Activated CD4-positive, alpha-beta T cell treated with anti-CD3 and anti-CD28 coated beads for 4 hours (primary cell): ENCODE measurements around the gene SUMO1.
"Not testable (repeated sequence)": the region's sequence is repeated elsewhere in the genome, so short reads cannot be mapped to it uniquely, and the experiment has no call there.

Experiments used
- DNase-seq, 2 donors: peaks; one replicate each; pipeline ENCODE4 v3.0.0-alpha.2; 2020

The SUMO1 gene

GRCh38 chr2:202238234-202239197 is at the start of gene SUMO1:
Gene SUMO1, minus strand, starts transcription at chr2:202238597. Its CDS starts 146 bp downstream, at chr2:202238451.
- DNase-seq = peak; percentile 83 to 91

DNA sequence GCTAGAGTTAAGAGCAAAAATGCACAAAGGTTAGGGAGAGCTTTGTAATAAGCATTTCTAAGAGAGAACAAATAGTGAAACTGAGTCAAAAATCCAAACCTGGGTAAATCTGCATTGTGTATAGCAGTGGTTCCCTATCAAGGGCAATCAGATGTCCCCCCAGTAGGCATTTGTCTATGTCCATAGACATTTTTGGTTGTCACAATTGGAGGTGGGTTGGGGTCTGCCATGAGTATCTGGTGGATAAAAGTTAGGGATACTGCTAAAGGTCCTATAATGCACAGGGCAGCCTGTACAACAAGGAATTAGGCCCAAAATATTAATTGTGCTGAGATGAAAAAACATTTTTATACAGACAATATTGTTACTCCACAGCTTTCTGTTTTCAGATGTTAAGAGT is 48.2 kb upstream of the SUMO1 start:
- DNase-seq = no peak

DNA sequence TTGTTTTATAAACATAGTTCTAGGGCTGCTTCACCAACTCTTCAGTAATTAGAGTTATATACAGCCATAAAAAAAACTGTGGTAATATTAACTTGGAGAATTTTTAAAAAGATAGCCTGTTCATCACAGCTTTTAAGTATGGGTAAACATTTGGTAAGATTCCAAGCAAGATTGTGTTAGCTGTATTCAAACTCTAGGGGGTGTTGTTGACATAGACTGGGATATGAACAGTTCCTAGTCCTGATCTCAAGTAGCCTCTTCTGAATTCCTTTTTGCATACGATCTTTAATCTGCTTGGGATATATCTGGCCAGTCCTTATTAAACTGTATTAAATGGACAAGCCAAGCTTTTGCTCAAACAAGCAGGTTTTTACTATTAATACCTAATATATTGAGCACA is 40.5 kb upstream of the SUMO1 start:
- DNase-seq = no peak

DNA sequence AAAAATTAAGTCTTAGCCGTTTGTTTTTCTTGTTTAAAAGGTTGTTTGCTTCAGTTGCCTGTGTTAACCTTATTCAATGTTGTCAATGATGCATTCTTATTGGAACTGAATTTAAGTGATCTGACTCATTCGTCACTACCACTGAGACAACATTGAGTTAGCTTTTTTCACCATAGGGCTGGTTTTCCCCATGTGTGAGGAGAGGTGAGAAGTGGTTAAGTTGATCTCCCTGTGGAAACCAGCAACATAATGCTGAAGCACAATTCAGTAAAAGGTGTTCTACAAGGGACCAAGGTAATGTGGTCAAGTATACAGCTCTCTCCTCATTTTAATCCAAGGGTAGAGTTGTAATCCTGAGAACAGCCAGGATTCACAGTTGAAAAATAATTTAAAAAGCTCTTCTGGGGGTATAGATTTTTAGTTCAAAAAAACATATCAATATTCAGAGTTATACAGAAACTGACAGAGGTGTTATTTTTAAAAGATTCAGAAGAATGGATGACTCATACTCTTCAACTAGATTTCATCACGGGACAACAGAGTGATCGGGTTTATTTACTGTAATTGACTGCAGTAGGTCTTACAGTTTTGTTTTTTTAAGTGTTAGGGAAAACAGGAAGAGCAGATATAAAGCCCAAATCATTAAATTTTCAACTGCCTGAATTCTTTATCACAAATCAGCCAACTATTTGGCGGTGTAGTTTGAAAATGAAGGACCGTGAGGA is 39.8 kb upstream of the SUMO1 start:
- DNase-seq = no peak

- not testable (repeated sequence) for DNase-seq
Measured at GRCh38 chr2:202276078-202276720, 37.8 kb upstream of the SUMO1 start.

DNA sequence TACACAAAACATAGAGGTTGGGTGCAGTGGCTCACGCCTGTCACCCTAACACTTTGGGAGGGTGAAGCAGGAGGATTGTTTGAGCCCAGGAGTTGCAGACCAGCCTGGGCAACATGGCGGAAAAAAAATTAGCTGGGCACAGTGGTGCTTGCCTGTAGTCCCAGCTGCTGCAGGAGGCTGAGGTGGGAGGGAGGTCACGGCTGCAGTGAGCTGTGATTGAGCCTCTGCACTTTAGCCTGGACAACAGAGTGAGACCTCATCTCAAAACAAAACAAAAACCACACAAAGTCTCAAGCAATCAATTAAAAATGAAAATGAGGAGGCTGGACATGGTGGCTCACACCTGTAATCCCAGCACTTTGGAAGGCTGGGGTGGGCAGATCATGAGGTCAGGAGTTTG is 32.1 kb upstream of the SUMO1 start:
- DNase-seq = no peak

- no peak for DNase-seq
Measured at GRCh38 chr2:202269585-202269984, 31.2 kb upstream of the SUMO1 start.

GRCh38 chr2:202267495-202267894 is 29.1 kb upstream of the SUMO1 start:
- no peak for DNase-seq

DNA sequence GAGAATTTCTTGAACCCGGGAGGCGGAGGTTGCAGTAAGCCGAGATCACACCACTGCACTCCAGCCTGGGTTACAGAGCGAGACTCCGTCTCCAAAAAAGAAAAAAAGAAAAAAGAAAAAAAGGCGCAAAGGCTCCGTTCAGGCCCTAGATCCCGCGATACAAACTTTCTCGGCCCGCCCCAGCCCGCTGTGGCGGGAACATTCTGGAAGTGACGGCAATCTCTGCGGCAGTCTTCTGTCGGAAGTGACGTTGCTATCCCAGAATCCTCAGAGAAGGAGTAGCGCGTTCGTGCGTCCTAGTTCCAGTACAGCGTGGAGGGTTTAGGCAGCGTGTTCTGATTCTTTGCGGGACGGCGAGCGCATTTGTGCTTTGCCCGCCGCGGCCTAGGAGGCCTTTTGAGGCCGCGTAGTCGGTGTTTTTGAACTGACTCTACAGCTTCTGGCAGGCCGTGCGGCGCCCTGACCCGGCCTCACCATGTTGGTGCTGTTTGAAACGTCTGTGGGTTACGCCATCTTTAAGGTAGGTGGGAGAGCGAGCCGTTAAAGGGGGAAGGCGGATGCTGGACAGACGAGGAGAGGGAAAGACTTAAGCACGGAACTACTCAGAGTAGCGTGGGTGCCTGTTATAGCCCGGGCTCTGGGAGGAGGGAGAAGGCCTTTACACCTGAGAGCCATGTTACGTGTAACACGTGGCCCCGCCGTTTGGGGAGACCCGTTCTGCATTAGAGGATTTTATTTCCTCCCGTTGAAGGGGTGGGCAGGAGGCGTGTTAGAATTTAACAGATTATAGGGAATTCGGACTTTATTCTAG is 27.3 kb upstream of the SUMO1 start, which contains the start of gene NOP58:
NOP58 (plus strand) TSS at position 297 of the 811 bp plus-strand sequence; CDS start at position 476, 179 bp downstream.
- peak; percentile 84 to 86 for DNase-seq

- DNase-seq = no peak
Measured at GRCh38 chr2:202261531-202261930, 23.1 kb upstream of the SUMO1 start.

DNA sequence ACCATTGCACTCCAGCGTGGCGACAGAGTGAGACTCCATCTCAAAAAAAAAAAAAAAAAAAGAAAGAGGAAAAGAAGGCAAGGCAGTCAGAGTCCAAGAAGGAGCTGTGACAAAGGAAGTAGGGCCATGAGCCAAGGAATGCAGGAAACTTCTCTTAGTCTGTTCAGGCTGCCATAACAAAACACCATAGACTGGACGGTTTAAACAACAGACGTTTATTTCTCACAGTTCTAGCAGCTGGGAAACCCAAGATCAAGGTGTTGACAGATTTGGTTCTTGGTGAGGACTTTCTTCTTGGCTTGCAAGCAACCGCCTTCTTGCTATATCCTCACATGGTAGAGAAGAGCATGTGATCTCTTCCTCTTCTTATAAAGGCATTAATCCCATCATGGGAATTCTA is 13.1 kb upstream of the SUMO1 start:
- no peak for DNase-seq

GRCh38 chr2:202249521-202250253 is 11.3 kb upstream of the SUMO1 start:
- DNase-seq = no peak

DNA sequence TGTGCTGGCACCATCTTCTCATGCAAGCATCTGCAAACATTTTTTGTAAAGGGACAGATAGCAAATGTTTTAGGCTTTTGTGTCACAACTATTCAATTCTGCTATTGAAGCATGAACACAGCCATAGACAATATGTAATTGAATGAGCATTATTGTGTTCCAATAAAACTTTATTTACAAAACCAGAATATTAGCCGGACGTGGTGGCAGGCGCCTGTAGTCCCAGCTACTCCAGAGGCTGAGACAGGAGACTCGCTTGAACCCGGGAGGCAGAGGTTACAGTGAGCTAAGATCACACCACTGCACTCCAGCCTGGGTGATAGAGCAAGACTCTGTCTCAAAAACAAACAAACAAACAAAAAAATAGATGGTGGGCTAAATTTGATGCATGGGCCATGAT is 9.3 kb upstream of the SUMO1 start:
- not testable (repeated sequence) for DNase-seq

- no peak for DNase-seq
Measured at GRCh38 chr2:202237787-202238233, 587 bp downstream of the SUMO1 start.

- no peak for DNase-seq
Measured at GRCh38 chr2:202221873-202222272, 16.5 kb downstream of the SUMO1 start.

GRCh38 chr2:202215179-202215578 is 23.2 kb downstream of the SUMO1 start:
- DNase-seq = no peak

- no peak for DNase-seq
Measured at GRCh38 chr2:202208526-202208925, 29.9 kb downstream of the SUMO1 start.

DNA sequence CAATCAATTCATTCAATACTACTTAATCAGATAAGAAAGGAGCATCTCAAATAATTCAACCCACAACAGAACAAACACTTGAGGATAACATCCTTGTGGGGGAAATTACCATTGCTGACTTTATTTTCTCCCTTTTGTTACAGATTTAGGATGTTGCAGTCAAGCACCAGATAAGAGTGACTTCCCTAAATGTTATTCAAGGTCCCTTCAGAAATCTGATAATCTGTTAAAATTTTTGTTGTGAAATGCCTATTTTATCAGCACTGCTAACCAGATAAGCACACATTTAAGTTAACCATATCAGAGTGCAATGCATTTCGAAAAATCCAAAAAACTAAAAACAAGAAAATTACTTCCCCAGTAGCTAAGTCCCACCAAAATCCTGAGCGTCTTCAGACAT is 33.5 kb downstream of the SUMO1 start:
- no peak for DNase-seq

DNA sequence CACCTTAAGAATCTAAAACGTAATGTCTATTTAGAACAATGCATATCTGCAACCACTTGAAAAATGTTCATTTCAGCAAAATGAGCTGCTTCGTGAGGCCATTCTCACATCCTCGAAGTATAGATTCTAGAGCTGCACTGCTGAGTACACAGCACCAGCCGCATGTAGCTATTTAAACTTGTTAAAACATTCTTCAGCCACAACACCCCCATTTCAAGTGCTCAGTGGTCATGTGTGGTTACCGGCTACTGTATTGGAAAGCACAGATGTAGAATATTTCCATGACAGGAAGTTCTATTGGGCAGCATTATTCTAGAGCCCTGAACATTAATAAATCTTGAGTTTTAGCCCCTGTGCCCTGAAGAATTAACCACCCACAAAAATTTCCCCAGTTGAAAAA is 35.0 kb downstream of the SUMO1 start:
- no peak for DNase-seq

- no peak for DNase-seq
Measured at GRCh38 chr2:202201220-202202160, 36.9 kb downstream of the SUMO1 start.
